PFSK-1 (cell line): Measurements from ENCODE around the gene KCND1.

Experiments
- POLR2AphosphoS5 ChIP-seq: IDR thresholded peaks from 2 replicates; pipeline ENCODE4 v1.6.1; 2012; ENCODE audit warnings: low read depth, mild to moderate bottlenecking, control low read depth, low read length, moderate library complexity
- TAF1 ChIP-seq: IDR thresholded peaks from 2 replicates; pipeline ENCODE4 v1.6.1; 2012; ENCODE audit warnings: low read length, control low read depth, borderline replicate concordance; ENCODE audit not compliant: insufficient read depth
- TF ChIP-seq, protein P1 (sequence below), 2 experiments: IDR thresholded peaks; 2 replicates each; pipeline versions ENCODE4 v1.6.1 to v1.8.0; 2011 to 2012; ENCODE audit warnings: low read depth in 2 of 2, low read length in 2 of 2, control low read depth in 1 of 2, inconsistent platforms in 1 of 2, mild to moderate bottlenecking in 1 of 2, moderate library complexity in 1 of 2; ENCODE audit not compliant: insufficient read depth in 1 of 2

DNA sequence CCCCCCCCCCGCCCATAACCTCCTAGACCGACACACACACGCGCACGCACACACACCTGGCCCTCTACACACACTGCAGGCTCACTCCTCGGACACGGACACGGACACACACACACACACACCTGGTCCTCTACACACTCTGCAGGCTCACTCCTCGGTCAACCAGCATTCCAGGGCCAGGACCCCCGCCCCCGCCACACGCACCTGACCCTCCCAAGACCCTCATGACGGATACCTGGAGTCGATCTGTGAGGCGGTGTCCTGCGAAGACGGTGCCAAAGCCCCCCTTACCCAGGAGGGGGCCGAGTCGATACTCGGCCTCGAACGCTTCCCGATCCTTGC, 53.4 kb downstream of the KCND1 start:
- TF ChIP-seq POLR2AphosphoS5 = no peak
- TF ChIP-seq, protein P1, sequence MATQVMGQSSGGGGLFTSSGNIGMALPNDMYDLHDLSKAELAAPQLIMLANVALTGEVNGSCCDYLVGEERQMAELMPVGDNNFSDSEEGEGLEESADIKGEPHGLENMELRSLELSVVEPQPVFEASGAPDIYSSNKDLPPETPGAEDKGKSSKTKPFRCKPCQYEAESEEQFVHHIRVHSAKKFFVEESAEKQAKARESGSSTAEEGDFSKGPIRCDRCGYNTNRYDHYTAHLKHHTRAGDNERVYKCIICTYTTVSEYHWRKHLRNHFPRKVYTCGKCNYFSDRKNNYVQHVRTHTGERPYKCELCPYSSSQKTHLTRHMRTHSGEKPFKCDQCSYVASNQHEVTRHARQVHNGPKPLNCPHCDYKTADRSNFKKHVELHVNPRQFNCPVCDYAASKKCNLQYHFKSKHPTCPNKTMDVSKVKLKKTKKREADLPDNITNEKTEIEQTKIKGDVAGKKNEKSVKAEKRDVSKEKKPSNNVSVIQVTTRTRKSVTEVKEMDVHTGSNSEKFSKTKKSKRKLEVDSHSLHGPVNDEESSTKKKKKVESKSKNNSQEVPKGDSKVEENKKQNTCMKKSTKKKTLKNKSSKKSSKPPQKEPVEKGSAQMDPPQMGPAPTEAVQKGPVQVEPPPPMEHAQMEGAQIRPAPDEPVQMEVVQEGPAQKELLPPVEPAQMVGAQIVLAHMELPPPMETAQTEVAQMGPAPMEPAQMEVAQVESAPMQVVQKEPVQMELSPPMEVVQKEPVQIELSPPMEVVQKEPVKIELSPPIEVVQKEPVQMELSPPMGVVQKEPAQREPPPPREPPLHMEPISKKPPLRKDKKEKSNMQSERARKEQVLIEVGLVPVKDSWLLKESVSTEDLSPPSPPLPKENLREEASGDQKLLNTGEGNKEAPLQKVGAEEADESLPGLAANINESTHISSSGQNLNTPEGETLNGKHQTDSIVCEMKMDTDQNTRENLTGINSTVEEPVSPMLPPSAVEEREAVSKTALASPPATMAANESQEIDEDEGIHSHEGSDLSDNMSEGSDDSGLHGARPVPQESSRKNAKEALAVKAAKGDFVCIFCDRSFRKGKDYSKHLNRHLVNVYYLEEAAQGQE (IDR thresholded peaks at IDR 0.05; ENCODE audit: insufficient read depth in 1 of 2, low read depth in 2 of 2, low read length in 2 of 2) = no peak
- TF ChIP-seq TAF1 = no peak
